Fibroblast of mammary gland (primary cell): Measurements from ENCODE around the gene FLACC1.
A peak's percentile ranks its signal among the peaks of the same experiment; 100 is the strongest.
"Not testable (repeated sequence)": the region's sequence is repeated elsewhere in the genome, so short reads cannot be mapped to it uniquely, and the experiment has no call there.

Experiments used
- DNase-seq: peaks from one replicate; pipeline ENCODE4 v3.0.0-alpha.2; 2010; ENCODE audit warnings: low read depth
- H3K4me3 ChIP-seq: 2 replicates; pipeline ENCODE4 v1.5.1; 2011; ENCODE audit warnings: low read depth, mild to moderate bottlenecking, low read length, moderate library complexity; ENCODE audit not compliant: control insufficient read depth
- CTCF ChIP-seq: conservative IDR thresholded peaks from 2 replicates; pipeline ENCODE4 v1.5.1; 2011; ENCODE audit warnings: low read depth, low read length, inconsistent platforms; ENCODE audit not compliant: control insufficient read depth, insufficient read depth

The FLACC1 gene

GRCh38 chr2:201313362-201313761 is 43.8 kb downstream of the FLACC1 start:
- H3K4me3 ChIP-seq: no peak overlapping the region
- no peak for TF ChIP-seq CTCF
- DNase-seq: no peak

GRCh38 chr2:201308914-201309313 is 48.2 kb downstream of the FLACC1 start:
- TF ChIP-seq CTCF: no peak
- no peak overlapping the region for H3K4me3 ChIP-seq
- DNase-seq: no peak

GRCh38 chr2:201307876-201308275 is 49.3 kb downstream of the FLACC1 start:
- no peak for TF ChIP-seq CTCF
- H3K4me3 ChIP-seq: no peak overlapping the region
- DNase-seq: no peak

GRCh38 chr2:201299929-201300328 is 57.2 kb downstream of the FLACC1 start:
- H3K4me3 ChIP-seq: not testable (repeated sequence)

GRCh38 chr2:201298462-201299052 is 58.6 kb downstream of the FLACC1 start:
- no peak for TF ChIP-seq CTCF
- peak; percentile 22 for DNase-seq
- no peak overlapping the region for H3K4me3 ChIP-seq

More at GRCh38 chr2:201299929-201300328, 57.2 kb downstream of the FLACC1 start:
- not testable (repeated sequence) for DNase-seq

GRCh38 chr2:201290457-201291148 is 66.5 kb downstream of the FLACC1 start:
- DNase-seq, H3K4me3 ChIP-seq: not testable (repeated sequence)

- no peak overlapping the region for H3K4me3 ChIP-seq
- DNase-seq: no peak
- TF ChIP-seq CTCF: no peak
Observed at GRCh38 chr2:201285499-201285898, 71.6 kb downstream of the FLACC1 start.
